GM19240 (cell line): ENCODE data around the gene NCLN.
"Not testable (repeated sequence)": the region's sequence is repeated elsewhere in the genome, so short reads cannot be mapped to it uniquely, and the experiment has no call there.

Experiments used
- DNase-seq: peaks from one replicate; pipeline ENCODE4 v3.0.0; 2011; ENCODE audit warnings: low spot score; ENCODE audit not compliant: insufficient read length

NCLN gene

DNA sequence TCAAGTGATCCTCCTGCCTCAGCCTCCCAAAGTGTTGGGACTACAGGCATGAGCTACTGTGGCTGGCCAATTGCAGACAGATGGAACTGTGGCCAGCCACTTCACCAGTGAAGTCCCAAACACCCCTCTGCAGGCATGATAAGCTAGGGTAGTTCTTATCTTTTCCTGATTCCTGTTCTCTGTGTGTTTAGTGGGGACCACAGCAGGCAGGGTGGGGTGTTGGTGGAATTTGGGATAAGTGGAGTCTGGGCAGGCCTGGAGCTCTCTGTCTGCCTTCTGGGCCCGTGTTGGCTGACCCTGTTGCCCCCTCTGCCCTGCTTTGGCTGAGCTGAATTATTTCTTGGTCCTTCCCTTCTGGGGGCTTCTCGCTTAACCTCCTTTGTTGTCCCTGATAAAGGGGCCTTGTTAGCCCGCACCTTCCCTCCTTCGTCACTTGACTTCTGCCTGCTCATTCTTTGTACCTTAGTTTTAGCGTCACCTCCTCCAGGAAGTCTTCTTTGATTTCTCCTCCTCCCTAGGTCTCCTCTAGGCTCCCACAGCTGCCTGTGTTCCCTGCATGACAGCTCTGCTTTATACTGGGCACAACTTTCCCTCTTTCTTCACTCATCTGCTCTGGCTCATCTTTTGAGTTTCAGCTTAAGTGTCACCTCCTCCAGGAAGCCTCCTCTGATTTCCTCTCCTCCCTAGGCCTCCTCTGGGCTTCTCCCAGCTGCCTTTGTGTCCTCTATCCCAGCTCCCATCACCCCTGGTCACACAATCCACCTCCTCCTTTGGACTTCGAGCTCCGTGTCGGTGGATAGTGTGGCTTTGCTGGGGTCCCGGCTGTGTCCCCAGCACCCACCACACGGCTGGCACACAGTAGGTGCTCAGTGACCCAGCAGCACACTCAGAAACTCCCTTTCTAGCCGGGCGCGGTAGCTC lies 1.7 kb upstream of the NCLN start:
- no peak for DNase-seq

DNA sequence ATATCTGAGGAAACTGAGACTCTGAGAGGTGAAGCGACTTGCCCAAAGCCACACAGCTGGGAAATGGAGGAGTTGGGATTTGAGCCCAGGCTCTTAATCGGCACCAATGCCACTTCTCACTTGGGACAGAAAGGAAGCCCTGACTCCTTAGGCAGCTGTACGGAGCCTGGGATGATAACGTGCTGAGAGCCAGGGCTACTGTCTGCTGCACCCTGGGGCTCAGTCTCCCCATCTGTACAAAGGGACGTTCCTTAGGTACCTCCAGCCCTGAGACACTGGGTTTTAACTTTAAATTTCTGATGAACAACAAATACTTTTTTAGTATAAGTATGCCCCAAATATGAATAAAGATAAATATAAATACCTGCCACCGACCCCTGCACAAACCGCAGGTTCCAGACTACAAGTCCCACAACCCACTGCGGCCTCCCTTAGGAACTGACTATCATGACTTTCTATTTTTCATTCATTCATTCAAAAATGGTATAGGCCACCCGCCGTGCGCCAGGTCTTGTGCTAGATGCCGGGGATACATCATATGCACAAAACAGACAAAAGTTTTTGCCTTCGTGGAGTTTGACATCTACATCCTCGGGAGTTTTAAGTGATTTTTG lies 776 bp upstream of the NCLN start:
- no peak for DNase-seq

DNA sequence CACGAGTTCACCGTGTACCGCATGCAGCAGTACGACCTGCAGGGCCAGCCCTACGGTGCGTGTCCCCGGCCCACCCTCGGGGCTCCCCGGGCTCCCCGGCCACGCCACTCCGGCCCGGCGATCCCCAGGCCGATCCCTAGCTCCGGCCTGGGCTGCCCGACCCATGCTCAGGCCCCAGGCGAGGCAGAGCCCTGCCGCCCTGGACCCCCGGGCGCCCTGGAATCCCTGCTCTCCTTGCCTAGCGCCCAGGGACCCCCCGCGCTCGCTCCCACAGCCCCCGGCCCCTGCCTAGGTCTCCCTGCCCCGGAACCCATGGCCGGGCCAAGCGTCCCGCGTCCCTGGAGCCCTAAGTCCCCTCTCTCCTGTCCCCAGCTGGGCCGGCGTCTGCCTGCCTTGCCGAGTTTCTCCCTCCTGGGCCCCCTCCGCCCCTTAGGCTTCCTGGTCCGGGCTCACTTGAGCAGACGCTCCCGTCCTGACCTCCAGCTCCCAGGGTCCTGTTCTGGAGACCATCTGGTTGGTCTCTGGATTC lies 494 bp downstream of the NCLN start:
- DNase-seq, result no peak

- DNase-seq, result no peak
Observed at GRCh38 chr19:3186891-3187661, 1.3 kb downstream of the NCLN start.

GRCh38 chr19:3187662-3188511 lies 2.2 kb downstream of the NCLN start:
- no peak for DNase-seq

DNA sequence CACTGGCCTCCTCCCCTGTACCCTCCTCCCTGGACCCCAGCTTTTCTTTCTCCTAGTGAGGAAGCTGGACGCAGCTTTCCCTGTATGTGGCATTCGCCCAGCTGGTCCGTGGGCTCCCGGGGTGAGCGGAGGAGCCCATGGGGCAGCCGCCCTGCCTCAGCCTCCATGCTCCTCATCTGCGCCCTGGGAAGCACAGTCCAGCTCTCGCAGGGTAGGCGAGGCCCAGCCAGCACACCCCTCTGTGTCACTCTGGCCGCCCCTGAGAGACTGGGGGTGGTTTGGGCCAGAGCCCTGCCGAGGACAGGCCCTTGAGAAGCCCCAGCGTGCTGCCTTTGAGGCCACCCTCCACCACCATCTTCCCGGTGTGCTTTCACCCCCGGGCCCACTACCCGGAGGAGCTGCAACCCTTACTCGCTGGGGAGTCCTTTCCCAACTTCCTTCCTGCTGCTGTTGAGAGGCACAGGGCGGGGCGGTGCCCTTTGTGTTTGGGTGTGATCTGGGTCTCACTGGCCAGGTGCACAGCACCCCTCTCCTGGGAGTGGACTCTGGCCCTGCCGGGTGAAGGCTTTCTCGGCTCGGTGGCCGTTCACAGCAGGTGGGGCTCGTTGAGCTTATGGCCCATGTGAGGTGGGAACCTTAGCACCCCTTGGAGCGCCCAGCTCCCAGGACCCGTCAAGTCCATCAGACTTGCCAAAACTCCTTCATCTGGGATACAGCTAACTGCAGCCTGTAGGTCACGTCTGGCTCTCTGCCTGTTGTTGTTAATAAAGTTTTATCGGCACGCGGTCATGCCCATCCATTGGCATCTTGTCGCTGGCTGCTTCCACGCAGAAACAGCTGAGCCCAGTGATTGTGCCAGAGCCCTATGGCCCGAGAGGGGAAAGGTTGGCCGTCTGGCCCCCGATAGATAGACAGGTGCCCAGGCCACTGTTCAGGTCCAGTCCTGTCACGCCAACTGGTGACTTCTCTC lies 3.2 kb downstream of the NCLN start:
- no peak for DNase-seq

GRCh38 chr19:3189702-3190469 lies 4.2 kb downstream of the NCLN start:
- DNase-seq, result no peak

DNA sequence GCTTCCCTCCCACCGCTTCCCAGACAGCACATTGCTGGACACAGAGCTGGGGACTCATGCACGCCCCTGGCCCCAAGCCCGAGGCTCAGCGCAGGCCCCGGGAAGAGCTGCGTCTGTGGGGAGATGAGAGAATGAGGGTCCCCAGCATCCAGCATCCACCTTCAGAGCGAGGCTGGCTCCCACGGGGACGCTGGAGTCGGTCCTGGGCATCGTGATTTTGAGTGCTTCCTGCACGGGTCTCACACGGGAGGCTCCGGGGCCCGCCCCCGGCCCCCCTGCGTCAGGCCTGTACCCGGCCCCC lies 4.7 kb downstream of the NCLN start:
- no peak for DNase-seq

DNA sequence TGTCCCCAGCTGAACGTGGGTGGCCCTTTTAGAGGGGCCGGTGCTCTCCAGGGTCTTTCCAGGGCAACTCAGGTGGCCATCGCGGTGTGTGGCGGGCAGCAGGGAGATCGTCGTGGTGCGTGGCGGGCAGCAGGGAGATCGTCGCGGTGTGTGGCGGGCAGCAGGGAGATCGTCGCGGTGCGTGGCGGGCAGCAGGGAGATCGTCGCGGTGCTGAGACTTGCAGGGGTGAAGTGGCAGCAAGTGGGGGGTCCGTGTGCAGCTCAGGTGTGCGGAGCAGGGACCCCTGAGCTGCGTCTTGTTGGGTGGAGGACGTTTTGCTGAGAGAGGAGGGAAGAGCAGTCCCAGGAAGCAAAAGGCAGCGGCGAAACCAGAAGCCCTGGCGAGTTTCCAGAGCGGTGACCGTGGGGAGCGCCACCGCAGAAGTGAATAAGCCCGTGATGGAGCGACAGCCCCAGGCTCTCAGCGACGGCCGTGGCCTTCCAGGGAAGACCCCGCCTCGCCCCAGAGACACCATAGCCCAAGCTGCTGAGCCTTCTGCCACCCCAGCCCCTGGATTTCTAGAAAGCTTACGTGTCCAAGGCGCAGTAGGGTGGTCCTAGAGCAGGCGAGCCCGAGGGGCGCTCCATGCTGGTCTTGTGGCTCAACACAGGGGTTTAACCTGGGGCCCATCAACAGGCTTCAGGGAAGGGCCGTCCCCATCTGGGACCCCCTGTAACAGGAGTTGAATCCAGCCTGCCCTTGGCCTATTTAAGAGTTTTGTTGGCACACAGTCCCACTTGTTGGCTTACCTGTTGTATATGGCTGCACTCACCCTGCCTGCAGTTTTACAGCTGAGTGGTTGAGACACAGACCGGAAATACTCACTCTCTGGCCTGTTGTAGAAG lies 5.4 kb downstream of the NCLN start:
- DNase-seq, result no peak

DNA sequence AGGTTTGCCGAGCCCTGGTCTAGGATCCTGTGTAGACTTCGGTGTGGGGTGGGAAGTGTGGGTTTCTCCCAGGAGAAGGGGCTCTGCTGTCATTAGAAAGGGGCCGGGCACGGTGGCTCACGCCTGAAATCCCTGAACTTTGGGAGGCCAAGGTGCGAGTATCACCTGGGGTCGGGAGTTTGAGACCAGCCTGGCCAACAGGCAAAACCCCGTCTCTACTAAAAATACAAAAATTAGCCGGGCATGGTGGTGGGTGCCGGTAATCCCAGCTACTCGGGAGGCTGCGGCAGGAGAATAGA lies 6.0 kb downstream of the NCLN start:
- not testable (repeated sequence) for DNase-seq

DNA sequence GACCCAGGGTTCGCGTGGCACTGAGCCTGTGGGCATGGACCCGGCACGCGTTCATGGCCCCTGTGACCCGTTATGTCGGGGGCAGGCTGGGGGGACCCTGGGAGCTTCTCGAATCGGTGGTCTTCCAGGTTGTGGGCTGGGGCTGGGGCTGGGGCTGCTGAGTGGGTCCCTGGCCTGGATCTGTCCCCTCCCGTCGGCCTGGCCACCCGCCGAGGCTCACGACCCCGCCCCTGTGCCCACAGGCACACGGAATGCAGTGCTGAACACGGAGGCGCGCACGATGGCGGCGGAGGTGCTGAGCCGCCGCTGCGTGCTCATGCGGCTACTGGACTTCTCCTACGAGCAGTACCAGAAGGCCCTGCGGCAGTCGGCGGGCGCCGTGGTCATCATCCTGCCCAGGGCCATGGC lies 6.5 kb downstream of the NCLN start:
- no peak for DNase-seq

- DNase-seq, result no peak
Observed at GRCh38 chr19:3192684-3193083, 7.0 kb downstream of the NCLN start.

DNA sequence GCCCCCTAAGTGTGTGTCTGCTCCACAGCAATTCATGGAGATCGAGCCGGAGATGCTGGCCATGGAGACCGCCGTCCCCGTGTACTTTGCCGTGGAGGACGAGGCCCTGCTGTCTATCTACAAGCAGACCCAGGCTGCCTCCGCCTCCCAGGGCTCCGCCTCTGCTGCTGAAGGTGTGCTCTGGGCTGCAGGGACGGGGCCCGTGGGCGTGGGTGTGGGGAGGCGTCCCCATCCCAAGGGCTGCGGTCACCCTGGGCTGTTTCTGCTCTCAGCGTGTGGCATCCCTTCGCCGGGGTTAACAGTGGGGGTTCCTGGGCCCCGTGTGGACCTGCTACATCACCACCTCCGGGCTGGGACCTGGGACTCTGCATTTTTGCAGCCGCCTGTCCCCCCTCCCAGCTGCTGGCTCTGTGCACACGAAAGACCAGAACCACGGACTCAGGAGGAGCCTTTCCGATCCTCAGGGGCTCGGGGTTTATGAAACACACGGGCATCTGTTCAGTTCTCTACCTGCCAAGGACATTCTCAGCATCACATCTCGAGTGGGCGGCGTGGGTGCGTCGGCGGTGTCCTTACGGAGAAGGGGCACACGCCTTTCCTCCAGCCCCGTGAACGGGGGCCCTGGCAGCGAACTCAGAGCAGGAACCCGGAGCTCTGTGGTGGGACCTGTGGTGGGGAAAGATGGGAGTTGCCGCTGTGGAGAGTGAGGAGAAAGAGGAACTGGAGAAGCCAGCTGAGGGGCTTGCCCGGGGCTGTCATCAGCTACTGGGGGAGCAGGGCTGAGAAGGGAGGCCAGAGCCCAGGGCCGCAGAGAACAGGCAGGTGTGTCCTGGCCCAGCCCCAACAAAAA lies 7.8 kb downstream of the NCLN start:
- no peak for DNase-seq

- DNase-seq, result no peak
Observed at GRCh38 chr19:3194106-3195087, 8.7 kb downstream of the NCLN start.

DNA sequence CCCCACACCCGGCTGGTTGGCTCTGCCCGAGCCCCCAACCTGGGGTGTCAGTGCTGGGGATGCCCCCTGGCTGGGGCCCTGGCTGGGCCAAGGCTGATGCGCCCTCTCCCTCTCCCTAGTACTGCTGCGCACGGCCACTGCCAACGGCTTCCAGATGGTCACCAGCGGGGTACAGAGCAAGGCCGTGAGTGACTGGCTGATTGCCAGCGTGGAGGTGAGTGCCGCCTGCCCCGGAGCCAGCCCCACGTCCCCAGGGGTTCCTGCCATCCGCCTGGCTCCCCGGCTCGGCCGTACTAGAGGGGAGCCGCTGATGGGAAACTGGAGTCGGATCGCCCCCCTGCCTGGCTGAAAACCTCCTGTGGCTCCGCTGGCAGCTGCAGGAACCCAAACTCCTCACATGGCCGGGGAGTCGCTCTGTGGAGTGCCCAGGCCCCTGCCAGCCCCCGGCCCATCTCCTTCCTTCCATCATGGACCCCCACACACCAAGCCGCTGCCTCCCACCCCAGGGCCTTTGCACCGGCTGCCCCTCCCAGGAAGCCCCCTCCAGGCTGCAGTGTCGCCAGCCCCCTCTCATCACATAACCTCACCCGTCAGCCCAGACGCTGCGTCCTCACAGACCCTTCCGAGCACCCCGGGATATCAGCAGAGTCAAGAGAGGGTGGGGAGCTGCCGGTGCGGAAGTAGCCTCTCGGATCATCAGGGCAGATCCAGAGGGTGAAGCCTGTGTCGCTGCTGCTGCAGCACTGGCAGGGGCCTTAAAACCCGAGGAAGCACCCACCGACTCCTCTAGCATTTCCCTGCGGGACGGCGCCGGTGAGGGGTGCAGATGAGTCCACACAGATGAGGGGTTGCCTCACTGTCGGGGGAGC lies 10.6 kb downstream of the NCLN start:
- DNase-seq, result no peak

DNA sequence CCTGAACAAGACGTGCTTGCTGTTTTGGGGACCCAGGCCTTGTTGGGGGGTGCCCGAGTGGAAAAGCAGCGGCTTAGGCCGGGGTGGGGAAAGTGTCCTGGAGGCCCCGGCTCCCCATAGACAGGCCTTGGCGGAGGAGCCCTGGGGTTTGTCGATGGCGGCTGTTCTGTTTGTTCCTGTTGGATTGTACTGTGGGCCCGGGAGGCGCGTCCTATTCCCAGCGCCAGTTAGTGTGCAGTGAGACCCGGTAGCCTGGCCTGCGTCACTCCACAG lies 11.1 kb downstream of the NCLN start:
- no peak for DNase-seq
